ENCODE measurements around the gene TBRG4. TPM values are rescaled to one million over a fixed set of nuclear protein-coding genes. Genes with fewer than 3 reads are reported as not detected.

TBRG4 gene
- total RNA-seq, 6 experiments from 2014 or later: 53.8 to 68.1 (median 61.2) TPM

GRCh38 chr7:45131891-45132290 lies 20.4 kb upstream of the TBRG4 start:
- TF ChIP-seq CTCF (IDR thresholded peaks at IDR 0.05): no peak
- no peak for DNase-seq
- Mint-ChIP-seq H3K27ac (no peak overlapping the region), H3K27me3 (ENCODE audit: insufficient read depth) (peaks cover 19% of the 10 kb centered on the region), H3K36me3 (ENCODE audit: low read depth) (no peaks in the 10 kb centered on the region), H3K4me3 (no peak overlapping the region), H3K9me3 (no peaks in the 10 kb centered on the region), H3K4me1 (ENCODE audit: low read depth) (peaks cover 6% of the 10 kb centered on the region)

GRCh38 chr7:45130910-45131309 lies 19.4 kb upstream of the TBRG4 start:
- H3K9me3 Mint-ChIP-seq: no peaks in the 10 kb centered on the region
- H3K36me3 Mint-ChIP-seq (ENCODE audit: low read depth): no peaks in the 10 kb centered on the region
- H3K27ac Mint-ChIP-seq: no peak overlapping the region
- peaks cover 6% of the 10 kb centered on the region for H3K4me1 Mint-ChIP-seq (ENCODE audit: low read depth)
- DNase-seq: no peak
- H3K4me3 Mint-ChIP-seq: no peak overlapping the region
- no peak for TF ChIP-seq CTCF (IDR thresholded peaks at IDR 0.05)
- peaks cover 22% of the 10 kb centered on the region for H3K27me3 Mint-ChIP-seq (ENCODE audit: insufficient read depth)

- Mint-ChIP-seq H3K36me3 (ENCODE audit: low read depth) (no peaks in the 10 kb centered on the region), H3K4me3 (no peak overlapping the region), H3K27ac (no peak overlapping the region), H3K4me1 (ENCODE audit: low read depth) (peaks cover 6% of the 10 kb centered on the region), H3K27me3 (ENCODE audit: insufficient read depth) (peaks cover 21% of the 10 kb centered on the region), H3K9me3 (no peaks in the 10 kb centered on the region)
- no peak for DNase-seq
- no peak for TF ChIP-seq CTCF (IDR thresholded peaks at IDR 0.05)
These were observed 18.4 kb upstream of the TBRG4 start for GRCh38 chr7:45129906-45130305.

GRCh38 chr7:45129181-45129800 lies 17.8 kb upstream of the TBRG4 start:
- Mint-ChIP-seq H3K36me3 (ENCODE audit: low read depth) (no peaks in the 10 kb centered on the region), H3K27ac (no peak overlapping the region), H3K4me1 (ENCODE audit: low read depth) (peaks cover 6% of the 10 kb centered on the region), H3K4me3 (no peak overlapping the region), H3K9me3 (no peaks in the 10 kb centered on the region), H3K27me3 (ENCODE audit: insufficient read depth) (peaks cover 21% of the 10 kb centered on the region)
- DNase-seq: no peak
- no peak for TF ChIP-seq CTCF (IDR thresholded peaks at IDR 0.05)

- Mint-ChIP-seq H3K27ac (no peak overlapping the region), H3K4me1 (ENCODE audit: low read depth) (no peaks in the 10 kb centered on the region), H3K4me3 (no peak overlapping the region), H3K9me3 (no peaks in the 10 kb centered on the region), H3K36me3 (ENCODE audit: low read depth) (no peaks in the 10 kb centered on the region), H3K27me3 (ENCODE audit: insufficient read depth) (peaks cover 19% of the 10 kb centered on the region)
- no peak for DNase-seq
- TF ChIP-seq CTCF (IDR thresholded peaks at IDR 0.05): no peak
These were observed 15.4 kb upstream of the TBRG4 start for GRCh38 chr7:45126920-45127319.

- Mint-ChIP-seq H3K27me3 (ENCODE audit: insufficient read depth) (peaks cover 18% of the 10 kb centered on the region), H3K36me3 (ENCODE audit: low read depth) (no peaks in the 10 kb centered on the region), H3K4me3 (no peak overlapping the region), H3K9me3 (no peaks in the 10 kb centered on the region), H3K4me1 (ENCODE audit: low read depth) (no peaks in the 10 kb centered on the region), H3K27ac (no peak overlapping the region)
- no peak for DNase-seq
- TF ChIP-seq CTCF (IDR thresholded peaks at IDR 0.05): no peak
These were observed 14.7 kb upstream of the TBRG4 start for GRCh38 chr7:45126201-45126600.
